Activated gamma-delta T cell treated with Interleukin-2 at 50 U/mL for 16 hours (primary cell): ENCODE measurements around the gene RABGEF1.
"Not testable (repeated sequence)": the region's sequence is repeated elsewhere in the genome, so short reads cannot be mapped to it uniquely, and the experiment has no call there.

Experiments used
- DNase-seq: peaks from one replicate; pipeline ENCODE4 v3.0.0-alpha.2; 2020

The RABGEF1 gene

DNA sequence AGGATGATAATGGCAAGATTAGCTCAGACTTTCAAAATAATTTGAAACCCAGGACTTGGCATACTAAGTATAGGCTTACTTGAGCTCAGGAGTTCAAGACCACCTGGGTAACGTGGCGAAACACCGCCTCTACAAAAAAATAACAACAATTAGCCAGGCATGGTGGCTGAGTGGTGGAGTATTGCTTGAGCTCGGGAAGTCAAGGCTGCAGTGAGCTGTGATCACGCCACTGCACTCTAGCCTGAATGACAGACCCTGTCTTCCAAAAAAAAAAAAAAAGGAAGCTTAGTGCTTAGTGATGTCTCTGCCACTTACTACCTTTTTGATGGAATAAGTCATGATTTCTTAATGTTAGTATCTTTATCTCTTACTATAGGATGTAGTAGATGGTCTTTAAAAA lies 25.5 kb downstream of the RABGEF1 start:
- no peak for DNase-seq

DNA sequence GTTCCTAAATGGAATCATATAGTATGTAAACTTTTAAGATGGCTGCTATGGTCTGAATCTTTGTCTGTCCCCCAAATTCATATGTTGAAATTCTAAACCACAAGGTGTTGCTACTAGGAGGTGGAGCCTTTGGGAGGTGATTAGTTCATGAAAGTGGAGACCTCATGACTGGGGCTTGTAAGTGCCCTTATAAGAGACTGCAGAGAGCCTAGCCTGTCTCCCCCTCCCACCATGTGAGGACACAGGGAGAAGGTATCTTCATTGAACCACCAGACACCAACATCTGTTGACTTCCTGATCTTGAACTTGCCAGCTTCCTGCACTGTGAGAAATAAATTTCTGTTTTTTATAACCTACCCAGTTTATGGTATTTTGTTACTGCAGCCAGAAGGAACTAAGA lies 27.0 kb downstream of the RABGEF1 start:
- DNase-seq = not testable (repeated sequence)

DNA sequence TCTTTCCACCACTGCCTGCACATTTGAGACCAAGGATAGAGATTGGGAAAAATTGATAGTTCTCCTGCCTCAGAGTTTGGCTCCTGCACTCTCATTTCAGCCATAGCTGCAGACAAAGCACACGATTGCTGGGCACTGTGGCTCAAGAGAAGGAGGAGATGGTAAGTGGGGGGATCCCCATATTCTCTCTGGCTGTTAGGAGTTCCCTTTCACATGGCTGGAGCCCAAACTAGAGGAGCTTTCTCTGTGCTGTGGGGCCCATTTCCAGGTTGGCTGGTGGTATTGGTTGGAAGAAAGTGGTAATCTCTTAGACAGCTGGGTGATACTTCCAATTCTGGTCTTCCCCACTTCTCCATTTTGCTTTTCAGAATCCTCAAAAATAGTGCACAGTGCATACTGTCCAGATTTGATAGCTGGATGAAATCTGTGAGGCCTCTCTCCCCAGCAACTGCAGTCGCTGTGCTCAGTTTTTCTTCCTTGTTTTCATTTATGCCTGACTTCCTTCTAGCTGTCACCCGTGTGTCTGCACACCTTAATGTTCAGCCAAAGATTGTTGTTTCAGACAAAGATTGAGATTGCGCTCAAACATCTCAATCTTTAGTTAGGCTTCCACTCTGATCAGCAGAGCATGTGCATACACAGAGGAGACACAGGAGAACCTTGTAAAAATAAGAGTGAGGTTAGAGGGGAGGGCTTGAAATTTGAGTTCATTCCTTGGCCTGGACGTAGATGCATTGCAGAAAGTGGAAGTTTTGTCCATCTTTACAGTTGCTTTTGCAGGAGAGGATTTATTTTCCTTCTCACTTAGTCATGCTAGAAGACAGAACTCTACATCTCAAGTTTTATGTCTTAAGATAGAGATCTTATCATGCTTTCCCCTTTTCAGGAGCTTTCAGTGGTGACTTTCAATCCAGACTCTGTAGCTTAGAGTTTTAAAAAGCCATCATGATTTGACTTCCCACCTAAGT lies 28.6 kb downstream of the RABGEF1 start:
- DNase-seq = no peak

DNA sequence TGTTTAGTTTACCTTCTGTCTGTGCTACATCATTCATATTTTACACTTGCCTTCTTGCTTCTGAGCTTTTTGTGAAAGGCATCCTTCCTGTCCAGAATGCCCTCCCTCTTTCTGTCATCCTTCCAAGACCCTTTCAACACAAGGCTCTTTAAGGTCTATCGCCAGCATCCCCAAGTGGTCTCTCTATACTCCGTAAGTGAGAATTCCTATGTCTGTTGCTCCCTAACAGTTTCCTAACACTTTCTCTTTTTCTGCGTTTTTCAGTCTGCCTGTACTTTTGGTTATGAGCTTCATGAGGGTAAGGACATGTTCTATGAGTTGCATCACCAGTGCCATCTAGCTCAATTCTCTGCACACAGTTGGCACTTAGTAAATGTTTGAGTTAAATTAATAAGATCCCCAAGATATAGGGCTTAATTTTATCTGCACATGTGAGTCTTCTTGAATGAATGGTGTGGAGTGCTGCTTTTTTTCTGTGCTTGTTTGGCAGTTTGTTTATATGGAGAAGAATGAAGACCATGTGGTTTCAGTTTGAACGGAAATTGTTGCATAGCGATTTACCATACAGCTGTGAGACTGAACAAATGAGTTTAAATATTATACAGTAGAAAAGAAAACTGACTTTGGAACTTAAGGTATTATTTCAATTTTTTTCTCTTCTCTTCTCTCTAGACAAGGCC lies 29.4 kb downstream of the RABGEF1 start:
- DNase-seq = no peak

DNA sequence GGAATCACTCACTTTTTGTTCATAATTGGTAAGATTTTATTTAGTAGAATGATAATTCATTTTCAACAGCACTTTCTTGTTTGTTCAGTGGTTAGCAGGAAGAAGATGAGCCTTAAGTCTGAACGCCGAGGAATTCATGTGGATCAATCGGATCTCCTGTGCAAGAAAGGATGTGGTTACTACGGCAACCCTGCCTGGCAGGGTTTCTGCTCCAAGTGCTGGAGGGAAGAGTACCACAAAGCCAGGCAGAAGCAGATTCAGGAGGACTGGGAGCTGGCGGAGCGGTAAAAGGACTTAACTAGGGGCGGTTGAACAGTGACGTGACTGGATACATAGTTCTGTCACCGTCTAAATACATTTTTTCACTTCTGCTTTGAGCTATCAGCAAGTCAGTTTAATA lies 31.3 kb downstream of the RABGEF1 start:
- no peak for DNase-seq

DNA sequence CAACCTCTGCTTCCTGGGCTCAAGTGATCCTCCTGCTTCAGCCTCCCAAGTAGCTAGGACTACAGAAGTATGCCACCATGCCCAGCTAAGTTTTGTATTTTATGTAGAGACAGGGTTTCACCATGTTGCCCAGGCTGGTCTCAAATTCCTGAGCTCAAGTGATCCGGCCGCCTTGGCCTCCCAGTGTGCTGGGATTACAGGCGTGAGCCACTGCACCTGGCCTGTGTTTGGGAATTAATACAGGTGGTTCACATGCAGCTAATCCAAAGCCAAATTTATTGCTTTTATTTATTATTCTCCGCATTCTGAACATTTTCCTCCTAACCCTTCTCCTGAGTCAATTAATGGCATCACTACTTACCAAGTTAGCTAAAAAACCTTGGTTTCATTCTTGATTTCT lies 33.2 kb downstream of the RABGEF1 start:
- not testable (repeated sequence) for DNase-seq

DNA sequence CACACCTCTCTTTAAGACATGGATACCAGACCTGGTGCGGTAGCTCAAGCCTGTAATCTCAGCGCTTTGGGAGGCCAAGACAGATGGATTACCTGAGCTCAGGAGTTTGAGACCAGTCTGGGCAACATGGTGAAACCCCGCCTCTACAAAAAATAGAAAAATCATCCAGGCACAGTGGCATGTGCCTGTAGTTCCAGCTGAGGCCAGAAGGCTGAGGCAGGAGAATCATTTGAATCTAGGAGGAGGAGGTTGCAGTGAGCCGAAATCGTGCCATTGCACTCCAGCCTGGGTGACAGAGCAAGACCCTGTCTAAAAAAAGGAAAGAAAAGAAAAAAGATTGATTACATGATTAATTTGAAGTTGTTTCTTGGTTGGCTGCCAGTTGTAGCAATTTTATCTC lies 35.9 kb downstream of the RABGEF1 start:
- DNase-seq = not testable (repeated sequence)

DNA sequence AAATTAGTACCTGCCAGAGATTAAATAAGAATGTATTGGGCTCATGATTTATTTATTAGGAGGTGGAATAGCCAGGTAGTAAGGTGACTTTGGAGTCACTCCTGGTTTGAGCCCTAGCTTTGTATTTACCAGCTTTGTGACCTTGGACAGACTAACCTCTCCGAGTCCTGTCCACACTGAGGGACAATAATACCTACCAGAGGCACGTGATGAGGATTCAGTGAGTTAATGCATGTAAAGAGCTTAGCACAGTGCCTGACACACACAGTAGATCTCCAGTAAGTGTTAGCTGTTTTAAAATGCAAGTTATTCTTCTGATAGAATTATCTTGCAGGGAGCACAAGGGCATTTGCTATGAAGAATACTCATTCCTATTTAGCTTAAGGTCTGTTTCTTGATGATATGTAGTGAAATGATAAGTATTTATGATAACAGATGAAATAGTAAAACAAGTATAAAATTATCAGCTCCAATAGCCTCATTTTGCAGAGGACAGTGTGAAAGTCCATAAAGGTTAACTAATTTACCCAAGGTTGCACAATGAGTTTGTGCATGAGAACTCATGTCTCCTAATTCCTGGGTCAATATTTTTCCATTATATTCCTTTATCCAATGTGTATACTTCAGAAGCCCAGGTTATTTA lies 36.4 kb downstream of the RABGEF1 start:
- no peak for DNase-seq

DNA sequence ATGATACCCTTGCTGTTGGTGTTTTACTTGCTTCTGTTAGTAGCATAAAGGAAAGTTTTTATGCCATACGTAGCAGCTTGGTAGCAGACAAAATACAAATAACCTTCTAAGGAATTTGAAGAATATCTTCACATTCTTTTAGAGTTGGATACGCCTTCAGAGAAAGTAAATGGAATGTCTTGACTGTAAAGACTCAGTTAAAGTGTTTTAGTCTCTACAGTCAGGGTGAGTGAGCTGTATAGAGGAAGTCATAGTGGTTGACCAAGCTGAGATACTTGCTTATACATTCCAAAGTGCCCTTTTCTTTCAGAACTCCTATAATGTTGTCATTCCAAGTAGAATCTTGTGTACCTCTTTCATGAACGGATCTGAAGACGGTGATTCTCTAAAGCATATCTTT lies 37.7 kb downstream of the RABGEF1 start:
- no peak for DNase-seq

DNA sequence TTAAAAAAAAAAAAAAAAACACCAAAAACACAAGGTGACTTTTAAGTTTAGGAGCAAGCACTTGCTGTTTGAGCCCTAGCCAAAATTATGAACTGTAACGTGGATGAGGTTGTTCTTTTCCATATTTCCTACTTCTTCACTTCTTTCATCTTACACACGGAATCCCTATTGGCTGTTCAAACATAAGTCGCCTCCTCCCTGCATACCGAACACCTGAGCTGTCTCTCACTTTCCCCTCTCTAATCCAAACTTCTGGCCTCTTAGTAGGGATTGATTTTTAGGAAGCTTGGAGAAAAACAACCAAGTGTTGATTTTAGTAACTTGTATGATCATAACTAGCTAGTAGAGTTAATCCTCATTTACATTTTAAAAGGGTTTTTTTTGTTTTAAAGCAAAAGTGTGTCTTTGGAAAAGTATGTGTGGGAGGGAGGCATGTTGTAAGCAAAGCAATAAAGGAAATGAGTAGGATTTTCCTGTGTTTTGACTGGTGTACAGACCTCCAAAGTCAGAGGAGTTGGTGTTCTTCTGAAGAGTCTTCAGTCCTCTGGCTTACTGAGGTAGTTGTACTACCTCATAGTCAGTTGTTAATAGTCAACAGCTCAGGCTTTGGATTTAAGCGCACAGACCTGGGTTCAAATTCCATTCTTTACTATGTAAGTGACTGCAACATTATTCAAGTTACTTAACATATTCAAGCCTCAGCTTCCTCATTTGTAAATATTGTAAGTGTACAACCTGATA lies 39.3 kb downstream of the RABGEF1 start:
- DNase-seq = no peak

DNA sequence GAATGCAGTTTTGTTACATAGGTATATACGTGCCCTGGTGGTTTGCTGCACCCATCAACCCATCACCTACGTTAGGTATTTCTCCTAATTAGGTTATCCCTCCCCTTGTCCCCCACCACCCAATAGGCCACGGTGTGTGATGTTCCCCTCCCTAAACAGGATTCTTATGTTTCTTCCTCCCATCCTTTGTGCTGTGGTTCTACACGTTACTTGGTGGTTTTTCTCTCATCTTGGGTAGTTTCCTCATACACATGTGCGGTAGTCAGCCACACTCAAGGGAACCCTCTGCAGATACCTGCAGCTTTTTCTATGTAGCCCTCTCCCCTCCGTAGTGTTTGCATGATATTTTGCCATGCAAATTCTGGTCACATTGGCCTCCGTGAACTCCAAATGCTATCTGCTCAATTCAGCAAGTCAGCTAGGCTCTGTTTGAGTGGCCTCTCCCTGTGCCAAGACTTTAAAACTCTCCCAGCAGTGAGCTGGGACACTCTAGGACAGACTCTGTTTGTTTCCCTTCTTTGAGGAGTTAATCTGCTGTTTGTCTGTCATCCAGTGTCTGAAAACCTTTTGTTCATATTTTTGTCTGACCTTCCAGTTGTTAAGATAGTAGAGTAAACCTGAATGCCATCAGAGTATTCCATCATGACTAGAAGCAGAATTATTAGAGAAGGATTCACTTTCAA lies 41.0 kb downstream of the RABGEF1 start:
- DNase-seq = no peak

DNA sequence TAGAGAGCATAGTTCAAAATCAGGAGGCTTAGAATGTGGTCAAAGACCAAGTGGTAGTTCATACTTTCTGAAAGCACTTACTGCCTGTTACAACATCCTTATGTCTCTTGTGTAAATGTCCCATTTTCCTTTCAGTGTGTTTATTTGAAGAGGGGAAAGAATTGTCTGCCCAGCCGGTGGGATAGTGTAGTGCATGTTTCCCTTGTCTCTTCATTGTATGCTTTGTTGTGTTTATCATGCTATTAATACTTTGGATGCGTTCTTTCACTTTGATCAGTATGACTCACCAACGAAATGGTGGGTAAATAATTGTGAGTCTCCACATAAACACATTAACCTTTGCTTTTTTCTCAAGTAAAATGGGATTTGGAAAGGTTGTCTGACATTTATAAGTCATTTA lies 42.3 kb downstream of the RABGEF1 start:
- DNase-seq = not testable (repeated sequence)

DNA sequence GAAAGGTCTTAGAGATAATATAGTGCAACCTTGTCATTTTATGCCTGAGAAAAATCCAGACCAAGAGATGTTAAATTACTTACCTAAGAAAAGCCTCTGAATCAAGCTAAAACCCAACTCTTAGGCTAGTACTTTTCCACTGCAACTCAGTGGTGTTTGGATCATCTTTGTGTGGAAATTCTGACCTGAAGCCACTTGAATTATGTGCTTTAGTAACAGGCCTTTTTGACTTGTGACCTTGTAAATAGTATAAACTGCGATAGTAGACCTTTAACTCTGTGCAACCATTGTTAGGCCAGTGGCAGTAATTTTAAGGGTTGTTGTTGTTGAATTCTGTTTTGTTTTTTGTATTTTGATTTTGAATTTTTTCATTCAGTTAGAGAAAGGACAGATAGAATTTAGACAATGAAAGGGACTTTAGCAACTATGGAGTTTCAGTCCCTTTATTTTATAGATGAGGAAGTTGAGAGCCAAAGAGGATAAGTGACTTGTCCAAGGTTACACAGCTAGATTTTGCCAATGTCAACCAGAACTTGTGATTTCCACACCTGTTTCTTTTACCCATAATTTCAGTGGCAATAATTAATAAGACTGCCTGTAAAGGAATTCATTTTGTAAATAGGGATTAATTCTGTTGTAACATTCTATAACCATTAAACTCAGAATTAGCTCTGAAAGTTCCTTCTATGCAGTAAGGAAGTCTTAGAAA lies 43.5 kb downstream of the RABGEF1 start:
- DNase-seq = not testable (repeated sequence)

DNA sequence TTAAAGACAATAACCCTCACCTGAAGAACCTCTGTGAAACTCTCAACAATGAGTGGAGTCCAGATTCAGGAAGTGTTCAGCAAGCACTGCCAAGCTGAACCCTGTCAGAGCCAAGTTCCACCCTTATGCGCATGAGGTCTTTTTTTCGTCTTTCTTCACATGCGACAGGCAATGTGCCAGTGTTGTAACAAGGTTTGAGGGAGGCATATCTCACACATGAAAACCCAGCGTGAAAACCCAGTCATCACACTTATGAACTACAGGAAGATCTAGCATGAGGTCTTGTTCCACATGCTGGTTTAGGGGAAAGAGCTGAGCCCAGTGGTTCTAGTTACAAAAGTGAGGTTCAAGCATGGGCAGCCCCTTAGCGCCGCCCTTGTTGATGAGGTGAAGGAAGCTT lies 49.7 kb downstream of the RABGEF1 start:
- DNase-seq = no peak

DNA sequence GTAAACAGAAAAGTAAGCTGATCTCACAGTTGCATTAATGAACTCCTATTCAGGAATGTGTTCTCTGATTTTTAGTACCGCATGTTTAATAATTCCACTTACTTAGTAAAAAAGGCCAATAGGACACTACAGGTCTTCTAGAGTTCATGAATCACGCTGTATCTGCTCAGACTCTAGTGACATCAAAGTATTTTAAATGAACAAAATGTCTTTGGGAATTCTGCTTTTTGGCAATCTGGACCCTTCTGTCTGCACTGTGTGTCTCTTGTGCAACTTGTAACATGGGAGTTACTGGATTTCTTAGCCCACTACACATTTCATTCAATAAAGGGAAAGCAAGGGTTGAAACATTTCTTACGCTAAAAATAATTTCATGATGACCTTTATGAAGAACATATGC lies 50.2 kb downstream of the RABGEF1 start:
- DNase-seq = no peak

DNA sequence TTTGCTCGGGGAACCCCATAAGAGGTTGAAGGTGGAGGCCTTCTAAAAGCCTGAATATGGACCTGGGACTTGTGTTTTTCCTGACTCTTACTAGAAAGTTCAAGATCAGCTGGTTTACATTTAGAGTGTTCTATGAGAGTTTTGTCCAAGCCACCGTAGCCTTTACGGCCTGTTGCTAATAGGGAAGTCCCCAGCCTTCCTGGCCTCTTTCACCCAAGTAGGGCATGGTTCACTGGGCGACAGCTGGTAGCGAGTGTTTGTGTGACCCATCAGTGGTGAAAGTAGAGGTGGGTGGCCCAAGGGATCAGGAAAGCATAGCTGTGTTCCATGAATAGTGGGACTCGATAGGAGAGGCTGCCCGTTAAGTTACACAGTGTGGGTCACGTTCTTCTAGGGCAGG lies 60.1 kb downstream of the RABGEF1 start:
- DNase-seq = no peak

DNA sequence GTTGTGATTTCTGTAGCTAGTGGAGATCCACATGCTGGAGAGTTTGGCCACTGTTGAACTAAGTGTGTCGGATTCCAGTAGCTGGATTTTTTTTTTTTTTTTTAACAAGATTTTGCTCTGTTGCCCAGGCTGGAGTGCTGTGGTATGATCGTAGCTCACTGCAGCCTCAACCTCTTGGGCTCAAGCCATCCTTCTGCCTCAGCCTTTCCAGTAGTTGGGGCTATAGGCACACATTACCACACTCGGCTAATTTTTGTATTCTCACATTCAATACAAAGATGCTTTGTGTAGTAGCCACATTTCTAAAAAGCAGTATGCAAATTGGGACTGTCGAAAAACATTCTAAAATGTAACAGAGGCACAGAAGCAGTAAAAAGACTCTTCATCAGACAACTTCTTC lies 63.5 kb downstream of the RABGEF1 start:
- no peak for DNase-seq

DNA sequence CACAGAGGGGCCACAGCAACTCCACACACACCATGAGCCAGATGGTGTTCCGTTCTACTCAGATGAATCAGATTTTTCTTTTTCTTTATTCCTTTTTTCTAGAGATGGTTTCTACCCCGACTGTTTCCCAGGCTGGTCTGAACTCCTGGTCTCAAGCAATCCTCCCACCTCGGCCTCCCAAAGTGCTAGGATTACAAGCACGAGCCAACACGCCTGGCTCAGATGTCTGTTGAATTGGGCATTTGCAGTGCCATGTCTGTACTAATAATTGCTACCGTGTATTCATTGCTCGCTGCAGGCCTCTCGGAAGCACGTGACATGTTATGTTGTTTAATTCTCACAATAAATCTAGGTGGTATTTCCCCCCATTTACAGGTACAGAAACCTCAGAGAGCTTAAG lies 67.2 kb downstream of the RABGEF1 start:
- DNase-seq = no peak

DNA sequence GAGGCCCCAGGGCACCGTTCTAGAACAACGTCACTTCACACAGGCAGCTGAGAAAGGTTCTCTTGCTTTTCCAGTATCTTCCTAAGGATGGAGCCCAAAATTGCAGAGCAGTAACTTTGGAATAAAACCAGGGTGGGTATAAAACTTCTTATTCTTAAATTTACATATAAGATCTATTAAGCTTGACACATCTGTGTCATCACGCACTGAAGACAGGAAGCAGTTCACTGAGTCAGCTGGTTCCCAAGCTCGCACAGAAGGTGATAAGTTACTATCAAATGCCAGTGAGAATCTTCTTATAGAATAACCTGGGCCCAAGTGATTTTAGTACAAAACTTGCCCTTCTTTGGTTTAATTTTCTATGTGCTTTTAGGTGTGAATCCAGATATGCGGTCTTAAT lies 70.2 kb downstream of the RABGEF1 start:
- DNase-seq = no peak

DNA sequence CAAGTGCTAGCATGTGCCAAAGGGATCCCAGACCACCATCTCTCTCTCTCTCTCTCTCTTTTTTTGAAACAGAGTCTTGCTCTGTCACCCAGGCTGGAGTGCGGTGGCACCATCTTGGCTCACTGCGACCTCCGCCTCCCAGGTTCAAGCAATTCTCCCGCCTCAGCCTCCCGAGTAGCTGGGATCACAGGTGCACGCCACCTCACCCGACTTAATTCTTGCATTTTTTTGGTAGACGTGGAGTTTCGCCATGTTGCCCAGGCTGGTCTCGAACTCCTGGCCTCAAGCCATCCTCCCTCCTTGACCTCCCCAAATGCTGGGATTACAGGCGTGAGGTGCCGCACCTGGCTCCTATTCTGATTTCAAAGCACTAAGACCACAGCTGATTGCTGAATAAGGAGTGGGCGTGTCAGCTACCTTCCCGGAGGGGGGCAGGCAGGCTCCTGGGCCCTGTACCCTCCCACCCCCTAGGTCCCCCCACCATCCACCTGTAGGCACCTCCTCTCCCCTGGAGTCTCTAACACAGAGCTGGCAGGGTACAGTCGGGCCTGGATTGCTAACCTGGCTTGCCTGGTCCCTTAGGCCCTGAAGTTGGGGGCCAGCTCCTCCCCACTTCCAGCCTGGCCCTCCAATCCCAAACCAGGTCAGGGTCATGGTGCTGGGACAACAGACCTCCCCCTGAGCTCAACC lies 74.8 kb downstream of the RABGEF1 start:
- not testable (repeated sequence) for DNase-seq

DNA sequence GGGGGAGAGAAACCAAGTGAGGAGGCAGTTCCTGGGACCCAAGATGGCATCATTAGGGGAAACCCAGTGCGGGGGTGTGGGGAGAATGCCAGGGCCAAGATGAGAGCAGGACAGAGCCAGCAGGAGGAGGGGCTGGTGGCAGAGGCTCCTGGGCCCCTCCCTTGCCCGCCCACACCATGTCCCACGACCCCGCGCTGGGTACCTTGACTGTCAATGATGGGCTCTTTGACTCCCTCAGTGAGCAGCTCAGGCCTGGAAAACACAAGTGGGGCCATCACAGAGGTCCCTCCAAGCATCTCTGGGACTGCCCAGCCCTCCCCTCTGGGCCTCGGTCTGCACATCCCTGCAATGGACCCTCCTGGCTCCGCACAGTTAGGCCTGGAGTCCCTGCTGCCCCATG lies 75.4 kb downstream of the RABGEF1 start:
- DNase-seq = no peak
